Measurements from ENCODE around the gene TP63. TPM values are rescaled to one million over a fixed set of nuclear protein-coding genes. Genes with fewer than 3 reads are reported as not detected.

TP63 gene
- total RNA-seq, 1 donor from 2014 or later: 5.8 TPM

DNA sequence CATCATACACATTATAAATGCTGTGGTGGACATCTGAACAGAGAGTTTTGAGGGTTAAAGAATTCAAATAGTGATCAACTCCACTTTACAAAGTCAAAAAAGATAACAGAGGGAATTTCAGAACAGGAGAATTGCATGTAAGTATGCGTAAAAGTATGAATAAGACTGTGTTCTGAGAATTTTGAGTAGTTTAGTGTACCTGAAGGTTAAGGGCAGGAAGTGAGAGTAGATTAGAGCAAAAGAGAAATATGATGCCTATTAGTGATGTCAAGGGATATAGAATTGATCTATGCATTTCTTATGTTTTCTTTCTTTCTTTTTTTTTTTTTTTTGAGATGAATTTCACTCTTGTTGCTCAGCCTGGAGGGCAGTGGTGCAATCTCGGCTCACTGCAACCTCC lies 53.1 kb downstream of the TP63 start:
- H3K36me3 Mint-ChIP-seq: no peaks in the 10 kb centered on the region
- H3K4me1 Mint-ChIP-seq (ENCODE audit: unreplicated experiment): peaks cover 24% of the 10 kb centered on the region
- H3K9me3 Mint-ChIP-seq: peaks cover 8% of the 10 kb centered on the region
- DNase-seq (ENCODE audit: extremely low spot score, unreplicated experiment): no peak
- TF ChIP-seq, protein P1, sequence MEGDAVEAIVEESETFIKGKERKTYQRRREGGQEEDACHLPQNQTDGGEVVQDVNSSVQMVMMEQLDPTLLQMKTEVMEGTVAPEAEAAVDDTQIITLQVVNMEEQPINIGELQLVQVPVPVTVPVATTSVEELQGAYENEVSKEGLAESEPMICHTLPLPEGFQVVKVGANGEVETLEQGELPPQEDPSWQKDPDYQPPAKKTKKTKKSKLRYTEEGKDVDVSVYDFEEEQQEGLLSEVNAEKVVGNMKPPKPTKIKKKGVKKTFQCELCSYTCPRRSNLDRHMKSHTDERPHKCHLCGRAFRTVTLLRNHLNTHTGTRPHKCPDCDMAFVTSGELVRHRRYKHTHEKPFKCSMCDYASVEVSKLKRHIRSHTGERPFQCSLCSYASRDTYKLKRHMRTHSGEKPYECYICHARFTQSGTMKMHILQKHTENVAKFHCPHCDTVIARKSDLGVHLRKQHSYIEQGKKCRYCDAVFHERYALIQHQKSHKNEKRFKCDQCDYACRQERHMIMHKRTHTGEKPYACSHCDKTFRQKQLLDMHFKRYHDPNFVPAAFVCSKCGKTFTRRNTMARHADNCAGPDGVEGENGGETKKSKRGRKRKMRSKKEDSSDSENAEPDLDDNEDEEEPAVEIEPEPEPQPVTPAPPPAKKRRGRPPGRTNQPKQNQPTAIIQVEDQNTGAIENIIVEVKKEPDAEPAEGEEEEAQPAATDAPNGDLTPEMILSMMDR (conservative IDR thresholded peaks at IDR 0.05): no peak
- H3K4me3 Mint-ChIP-seq: no peak overlapping the region
- no peaks in the 10 kb centered on the region for H3K27me3 Mint-ChIP-seq
- no peak overlapping the region for H3K27ac Mint-ChIP-seq

DNA sequence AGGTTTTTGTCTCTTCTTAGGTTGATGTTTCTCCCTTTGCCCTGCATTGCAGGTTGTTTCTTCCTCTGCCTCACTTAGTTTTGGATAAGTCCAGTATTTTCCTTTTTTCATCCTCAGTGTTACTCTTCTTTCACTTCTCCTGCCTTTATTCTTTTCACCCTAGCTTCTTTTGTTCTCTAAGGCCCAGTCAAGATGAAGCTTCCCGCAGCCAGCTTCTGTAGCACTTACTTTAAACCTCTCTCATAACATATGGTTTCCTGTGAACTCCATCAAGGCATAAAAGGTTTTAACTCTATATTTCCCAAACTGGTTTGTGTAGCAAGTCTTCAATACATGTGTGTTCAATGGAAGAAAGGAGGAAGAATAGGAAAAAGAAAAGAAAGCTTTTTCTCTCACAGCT lies 54.1 kb downstream of the TP63 start:
- no peaks in the 10 kb centered on the region for H3K27me3 Mint-ChIP-seq
- H3K4me3 Mint-ChIP-seq: no peak overlapping the region
- TF ChIP-seq, protein P1 (conservative IDR thresholded peaks at IDR 0.05): no peak

DNA sequence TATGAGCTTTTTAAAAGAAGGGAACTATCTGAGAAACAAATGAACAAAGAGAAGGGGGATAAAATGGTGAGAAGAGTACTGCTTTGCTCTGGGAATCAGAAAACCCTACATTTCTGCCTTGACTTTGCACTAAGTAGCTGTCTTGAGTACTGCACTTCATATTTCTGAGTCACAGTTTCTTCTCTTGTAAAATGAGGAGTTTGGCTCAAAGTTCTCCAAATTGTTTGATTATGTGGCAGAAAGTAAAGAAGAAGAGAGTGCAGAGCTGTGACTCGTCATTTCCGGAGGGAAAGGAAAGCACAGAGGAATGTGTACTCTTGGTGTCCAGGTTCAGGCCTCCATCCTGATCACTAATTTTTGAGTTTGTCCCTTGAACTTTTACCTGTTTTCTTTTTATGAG lies 54.7 kb downstream of the TP63 start:
- no peak for DNase-seq (ENCODE audit: extremely low spot score, unreplicated experiment)
- Mint-ChIP-seq H3K9me3 (peaks cover 8% of the 10 kb centered on the region), H3K27me3 (no peaks in the 10 kb centered on the region), H3K36me3 (no peaks in the 10 kb centered on the region), H3K27ac (no peak overlapping the region), H3K4me3 (no peak overlapping the region), H3K4me1 (ENCODE audit: unreplicated experiment) (peaks cover 30% of the 10 kb centered on the region)
- TF ChIP-seq, protein P1 (conservative IDR thresholded peaks at IDR 0.05): no peak

More for the DNA sequence above, 54.1 kb downstream of the TP63 start:
- Mint-ChIP-seq H3K36me3 (no peaks in the 10 kb centered on the region), H3K9me3 (peaks cover 8% of the 10 kb centered on the region), H3K27ac (no peak overlapping the region), H3K4me1 (ENCODE audit: unreplicated experiment) (peaks cover 29% of the 10 kb centered on the region)
- DNase-seq (ENCODE audit: extremely low spot score, unreplicated experiment): no peak

DNA sequence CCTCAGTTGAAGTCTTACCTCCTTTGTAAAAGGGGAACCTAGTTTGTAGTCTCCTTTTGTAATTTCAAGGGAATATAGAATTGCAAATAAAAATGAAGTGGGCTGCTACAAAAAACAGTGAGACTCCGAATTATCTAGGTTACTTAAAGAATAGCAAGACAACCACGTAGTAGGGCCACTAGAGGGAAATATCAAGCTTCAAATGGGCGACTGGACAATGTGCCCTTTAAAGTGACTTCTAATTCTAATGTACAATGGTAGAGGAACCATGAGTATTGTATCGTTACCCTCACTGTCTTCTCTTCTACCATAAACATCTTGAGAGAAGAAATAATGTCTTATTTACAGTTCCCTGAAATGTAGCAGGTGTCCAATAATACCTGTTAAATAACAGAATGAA lies 56.3 kb downstream of the TP63 start:
- Mint-ChIP-seq H3K27ac (no peak overlapping the region), H3K27me3 (no peaks in the 10 kb centered on the region)
- TF ChIP-seq, protein P1 (conservative IDR thresholded peaks at IDR 0.05): no peak

DNA sequence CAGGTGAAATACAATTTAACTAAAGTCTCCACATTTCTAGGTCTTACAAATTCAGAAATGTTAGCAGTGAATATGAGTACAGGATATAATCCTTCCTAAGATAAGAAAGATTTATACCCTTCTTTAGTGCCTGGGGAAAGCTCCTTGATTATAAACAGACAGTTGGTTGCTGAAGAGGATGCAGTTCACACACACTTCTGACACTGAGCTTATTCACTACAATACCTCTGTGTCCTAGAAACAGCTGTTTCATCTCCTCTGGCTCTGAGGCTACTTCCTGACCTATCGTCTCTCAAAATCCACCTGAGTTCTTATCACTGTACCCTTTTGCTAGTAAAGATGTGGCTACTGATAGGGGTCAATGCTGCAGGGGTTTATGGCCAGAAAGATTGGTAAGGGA lies 57.1 kb downstream of the TP63 start:
- DNase-seq (ENCODE audit: extremely low spot score, unreplicated experiment): no peak
- peaks cover 8% of the 10 kb centered on the region for H3K9me3 Mint-ChIP-seq
- TF ChIP-seq, protein P1 (conservative IDR thresholded peaks at IDR 0.05): no peak
- no peak overlapping the region for H3K4me3 Mint-ChIP-seq
- no peaks in the 10 kb centered on the region for H3K36me3 Mint-ChIP-seq
- no peaks in the 10 kb centered on the region for H3K27me3 Mint-ChIP-seq
- H3K4me1 Mint-ChIP-seq (ENCODE audit: unreplicated experiment): peaks cover 30% of the 10 kb centered on the region
- no peak overlapping the region for H3K27ac Mint-ChIP-seq

More for the DNA sequence above, 56.3 kb downstream of the TP63 start:
- Mint-ChIP-seq H3K4me1 (ENCODE audit: unreplicated experiment) (peaks cover 30% of the 10 kb centered on the region), H3K9me3 (peaks cover 8% of the 10 kb centered on the region), H3K36me3 (no peaks in the 10 kb centered on the region), H3K4me3 (no peak overlapping the region)
- no peak for DNase-seq (ENCODE audit: extremely low spot score, unreplicated experiment)

DNA sequence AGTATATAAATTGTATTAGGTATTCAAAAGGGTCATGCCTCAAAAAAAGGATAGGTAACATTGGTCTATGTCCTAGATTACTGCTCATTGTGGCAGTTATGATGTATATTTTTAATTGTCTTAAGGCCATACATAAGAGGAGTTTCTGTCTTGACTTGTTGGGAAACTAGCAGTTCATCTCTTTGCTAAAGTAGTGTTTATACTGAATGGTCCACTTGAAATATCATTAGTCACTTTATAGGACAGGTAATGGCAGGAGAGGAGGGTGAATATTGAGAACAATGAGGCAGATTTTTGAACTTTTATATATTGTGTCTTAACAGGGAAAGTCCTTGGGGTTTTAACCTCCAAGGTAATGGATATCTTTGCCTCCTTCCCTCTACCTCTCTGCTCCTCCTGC lies 58.4 kb downstream of the TP63 start:
- peaks cover 8% of the 10 kb centered on the region for H3K9me3 Mint-ChIP-seq
- peaks cover 4% of the 10 kb centered on the region for H3K27me3 Mint-ChIP-seq
- DNase-seq (ENCODE audit: extremely low spot score, unreplicated experiment): no peak
- no peak overlapping the region for H3K4me3 Mint-ChIP-seq
- TF ChIP-seq, protein P1 (conservative IDR thresholded peaks at IDR 0.05): no peak
- H3K4me1 Mint-ChIP-seq (ENCODE audit: unreplicated experiment): peaks cover 26% of the 10 kb centered on the region
- no peak overlapping the region for H3K27ac Mint-ChIP-seq
- H3K36me3 Mint-ChIP-seq: no peaks in the 10 kb centered on the region
